OCI-LY3 (cell line): ENCODE measurements around the gene GJC3.
"Not testable (repeated sequence)": the region's sequence is repeated elsewhere in the genome, so short reads cannot be mapped to it uniquely, and the experiment has no call there.

Source experiments
- H2AFZ ChIP-seq: fragments of 200-600, 300-600 bp; shearing (Covaris generic); 2 replicates; pipeline ENCODE4 v1.6.0; 2014; ENCODE audit warnings: antibody characterized with exemption, low read depth, low read length
- H3K27ac ChIP-seq: fragments of 200-600, 300-600 bp; sonication (generic); 2 replicates; pipeline ENCODE4 v1.5.1; 2014; ENCODE audit warnings: mild to moderate bottlenecking, low read length, moderate library complexity, mixed read lengths
- H3K27me3 ChIP-seq: fragments of 200-600, 300-600 bp; sonication (generic); 2 replicates; pipeline ENCODE4 v1.6.1; 2014; ENCODE audit warnings: low read depth, low read length, mixed read lengths
- H3K36me3 ChIP-seq: fragments of 200-600, 300-600 bp; sonication (generic); replicated peaks from 2 replicates; pipeline ENCODE3; 2014; ENCODE audit warnings: low read depth, low read length, mixed read lengths
- H3K4me1 ChIP-seq: fragments of 300-600, 200-600 bp; sonication (generic); 2 replicates; pipeline ENCODE4 v1.6.1; 2014; ENCODE audit warnings: low read length, mixed read lengths
- H3K4me2 ChIP-seq: fragments of 200-600, 300-600 bp; sonication (generic); 2 replicates; pipeline ENCODE4 v1.6.1; 2014; ENCODE audit warnings: low read length, mixed read lengths
- H3K4me3 ChIP-seq: fragments of 300-600, 200-600 bp; sonication (generic); 2 replicates; pipeline ENCODE4 v1.5.1; 2014; ENCODE audit warnings: antibody characterized with exemption, mild to moderate bottlenecking, low read length, moderate library complexity
- H3K79me2 ChIP-seq: fragments of 300-600, 200-600 bp; shearing (Covaris generic); 2 replicates; pipeline ENCODE4 v1.6.1; 2014; ENCODE audit warnings: mild to moderate bottlenecking, low read length, mixed read lengths
- H3K9ac ChIP-seq: fragments of 300-600, 200-600 bp; shearing (Covaris generic); 2 replicates; pipeline ENCODE4 v1.6.0; 2014; ENCODE audit warnings: mild to moderate bottlenecking, low read length, moderate library complexity
- H3K9me3 ChIP-seq: fragments of 200-600, 300-600 bp; shearing (Covaris generic); 2 replicates; pipeline ENCODE4 v1.6.1; 2014; ENCODE audit warnings: low read length, mixed read lengths; ENCODE audit not compliant: insufficient read depth
- H4K20me1 ChIP-seq: fragments of 200-600, 300-600 bp; sonication (generic); 2 replicates; pipeline ENCODE4 v1.6.1; 2016; ENCODE audit warnings: low read length, mixed read lengths; ENCODE audit not compliant: insufficient read depth
- CTCF ChIP-seq: fragments of 200-600, 300-600 bp; sonication (generic); IDR thresholded peaks from 2 replicates; pipeline ENCODE4 v1.5.1; 2014; ENCODE audit warnings: antibody characterized with exemption, low read length, low read depth
- EZH2phosphoT487 ChIP-seq: fragments of 200-600 bp; shearing (Covaris generic); IDR thresholded peaks from 2 replicates; pipeline ENCODE4 v1.6.1; 2018; ENCODE audit warnings: antibody characterized with exemption, mixed run types, low read depth

GJC3 gene

GRCh38 chr7:99974681-99975080 is 45.3 kb upstream of the GJC3 start:
- Histone ChIP-seq H4K20me1 (no peaks in the 10 kb centered on the region), H3K4me1 (no peaks in the 10 kb centered on the region), H3K4me3 (no peak overlapping the region), H3K27ac (no peak overlapping the region), H3K36me3 (no peaks in the 10 kb centered on the region), H3K79me2 (no peaks in the 10 kb centered on the region), H2AFZ (no peak overlapping the region), H3K27me3 (peaks cover 13% of the 10 kb centered on the region), H3K4me2 (no peak overlapping the region), H3K9me3 (no peaks in the 10 kb centered on the region), H3K9ac (no peak overlapping the region)
- TF ChIP-seq CTCF = no peak

DNA sequence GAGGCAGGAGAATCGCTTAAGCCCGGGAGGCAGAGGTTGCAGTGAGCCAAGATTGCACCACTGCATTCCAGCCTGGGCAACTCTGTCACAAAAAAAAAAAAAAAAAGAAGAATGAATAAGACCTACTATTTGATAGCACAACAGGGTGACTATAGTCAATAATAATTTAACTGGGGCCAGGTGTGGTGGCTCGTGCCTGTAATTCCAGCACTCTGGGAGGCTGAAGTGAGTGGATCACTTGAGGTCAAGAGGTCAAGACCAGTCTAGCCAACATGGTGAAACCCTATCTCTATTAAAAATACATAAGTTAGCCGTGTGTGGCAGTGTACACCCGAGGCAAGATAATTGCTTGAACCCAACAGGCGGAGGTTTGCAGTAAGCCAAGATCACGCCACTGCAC is 44.4 kb upstream of the GJC3 start:
- H3K27me3 ChIP-seq = peaks cover 13% of the 10 kb centered on the region
- H3K79me2 ChIP-seq, H3K9ac ChIP-seq, H3K27ac ChIP-seq, H4K20me1 ChIP-seq, H3K36me3 ChIP-seq, H3K9me3 ChIP-seq, H3K4me3 ChIP-seq, H3K4me1 ChIP-seq, H3K4me2 ChIP-seq, H2AFZ ChIP-seq: not testable (repeated sequence)

DNA sequence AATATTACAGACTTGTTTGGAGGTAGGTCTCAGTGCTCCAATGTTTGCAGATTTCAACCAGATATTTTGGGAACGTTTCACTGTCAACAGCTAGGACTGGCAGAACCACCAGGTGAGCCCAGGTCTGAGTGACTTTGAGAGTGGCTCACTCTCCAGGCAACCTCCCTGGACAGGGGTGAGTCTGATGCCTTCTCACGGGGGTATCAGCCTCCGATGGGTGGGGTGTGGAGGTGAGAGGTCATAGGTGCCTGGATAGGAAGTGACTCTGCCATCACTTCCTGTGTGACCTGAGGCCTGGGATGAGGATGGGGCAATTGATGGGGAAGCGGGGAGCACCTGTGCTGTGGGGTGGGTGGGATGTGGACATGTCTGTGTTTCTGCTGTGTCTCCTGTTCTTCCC is 41.8 kb upstream of the GJC3 start:
- Histone ChIP-seq H3K27me3 (peaks cover 8% of the 10 kb centered on the region), H3K9ac (no peak overlapping the region), H3K79me2 (no peaks in the 10 kb centered on the region), H3K9me3 (no peaks in the 10 kb centered on the region), H3K4me2 (no peak overlapping the region), H3K36me3 (no peaks in the 10 kb centered on the region), H3K27ac (no peak overlapping the region), H3K4me3 (no peak overlapping the region), H4K20me1 (no peaks in the 10 kb centered on the region), H3K4me1 (no peaks in the 10 kb centered on the region), H2AFZ (no peak overlapping the region)
- no peak for TF ChIP-seq EZH2phosphoT487
- no peak for TF ChIP-seq CTCF

GRCh38 chr7:99969813-99970212 is 40.4 kb upstream of the GJC3 start:
- not testable (repeated sequence) for H3K27ac ChIP-seq, H3K36me3 ChIP-seq, H3K4me1 ChIP-seq, H2AFZ ChIP-seq, H3K27me3 ChIP-seq, H3K79me2 ChIP-seq, H3K4me3 ChIP-seq, H3K9ac ChIP-seq, H4K20me1 ChIP-seq, H3K9me3 ChIP-seq, H3K4me2 ChIP-seq

DNA sequence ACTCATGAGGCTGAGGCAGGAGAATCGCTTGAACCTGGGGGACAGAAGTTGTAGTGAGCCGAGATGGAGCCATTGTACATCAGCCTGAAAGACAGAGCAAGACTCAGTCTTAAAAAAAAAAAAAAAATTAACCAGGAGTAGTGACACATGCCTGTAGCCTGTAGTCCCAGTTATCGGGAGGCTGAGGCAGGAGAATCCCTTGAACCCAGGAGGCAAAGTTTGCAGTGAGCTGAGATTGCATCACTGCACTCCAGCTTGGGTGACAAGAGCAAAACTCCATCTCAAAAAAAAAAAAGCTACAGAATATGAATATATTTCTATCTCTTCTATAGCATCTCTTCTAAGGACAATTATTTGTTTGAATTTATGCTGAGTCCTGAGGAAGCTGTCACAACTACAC is 39.9 kb upstream of the GJC3 start:
- Histone ChIP-seq H3K36me3 (no peaks in the 10 kb centered on the region), H3K4me3 (no peak overlapping the region), H3K27ac (no peak overlapping the region), H2AFZ (no peak overlapping the region), H3K4me1 (no peaks in the 10 kb centered on the region), H3K79me2 (no peaks in the 10 kb centered on the region), H4K20me1 (no peaks in the 10 kb centered on the region), H3K4me2 (no peak overlapping the region), H3K27me3 (0 out of 2 replicates have a peak, but pooled peaks cover 2% of the 10 kb centered on the region), H3K9me3 (no peaks in the 10 kb centered on the region), H3K9ac (no peak overlapping the region)
- TF ChIP-seq CTCF = no peak
- no peak for TF ChIP-seq EZH2phosphoT487
